HL-60/S4 treated with phorbol 12-myristate 13-acetate at 8.2 ng/mL for 4 days and 3 days (cell line): Measurements from ENCODE around the gene DNAH1.
"Not testable (repeated sequence)": the region's sequence is repeated elsewhere in the genome, so short reads cannot be mapped to it uniquely, and the experiment has no call there.

ENCODE experiments used
- in situ Hi-C: fragments of 300-500 bp; cut with MboI; formaldehyde crosslinking; loops from 2 replicates; pipeline ENCODE4 v1.15.0; 2022; ENCODE audit warnings: low sequenced_read_pairs

DNAH1 gene

GRCh38 chr3:52331091-52331490 lies 15.0 kb downstream of the DNAH1 start:
- in situ Hi-C loops, result no loop called here

- in situ Hi-C loops, result no loop called here
Measured at GRCh38 chr3:52331906-52332305, 15.8 kb downstream of the DNAH1 start.

GRCh38 chr3:52333869-52334557 lies 17.9 kb downstream of the DNAH1 start:
- in situ Hi-C loops, result no loop called here

- in situ Hi-C loops, result not testable (repeated sequence)
Measured at GRCh38 chr3:52338131-52338530, 22.0 kb downstream of the DNAH1 start.

- in situ Hi-C loops, result loop anchor here (10.0 kb wide), 2 partner anchors 45 to 105 kb away; partner anchors contain the start of gene TWF2
Measured at GRCh38 chr3:52339612-52340011, 23.5 kb downstream of the DNAH1 start.

- in situ Hi-C loops, result loop anchor here (10.0 kb wide), 2 partner anchors 46 to 106 kb away; partner anchors contain the start of gene TWF2
Measured at GRCh38 chr3:52341123-52341522, 25.0 kb downstream of the DNAH1 start.

- in situ Hi-C loops, result loop anchor here (10.0 kb wide), 2 partner anchors 49 to 109 kb away; partner anchors contain the start of gene TWF2
Measured at GRCh38 chr3:52343946-52344600, 28.0 kb downstream of the DNAH1 start.

- in situ Hi-C loops, result loop anchor here (10.0 kb wide), 2 partner anchors 51 to 111 kb away; partner anchors contain the start of gene TWF2
Measured at GRCh38 chr3:52345521-52346109, 29.5 kb downstream of the DNAH1 start.

- in situ Hi-C loops, result loop anchor here (10.0 kb wide), 2 partner anchors 52 to 112 kb away; partner anchors contain the start of gene TWF2
Measured at GRCh38 chr3:52346623-52347530, 30.8 kb downstream of the DNAH1 start.

- in situ Hi-C loops, result loop anchor here (10.0 kb wide), 2 partner anchors 53 to 113 kb away; partner anchors contain the start of gene TWF2
Measured at GRCh38 chr3:52347716-52348635, 31.9 kb downstream of the DNAH1 start.

GRCh38 chr3:52349131-52349530 lies 33.0 kb downstream of the DNAH1 start:
- in situ Hi-C loops, result loop anchor here (10.0 kb wide), 2 partner anchors 54 to 114 kb away; partner anchors contain the start of gene TWF2

- in situ Hi-C loops, result loop anchor here (10.0 kb wide), 2 partner anchors 55 to 115 kb away; partner anchors contain the start of gene TWF2
Measured at GRCh38 chr3:52349611-52350395, 33.7 kb downstream of the DNAH1 start.

GRCh38 chr3:52350416-52350815 lies 34.3 kb downstream of the DNAH1 start:
- in situ Hi-C loops, result no loop called here

GRCh38 chr3:52350981-52351761 lies 35.1 kb downstream of the DNAH1 start:
- in situ Hi-C loops, result no loop called here

GRCh38 chr3:52351762-52352368 lies 35.7 kb downstream of the DNAH1 start:
- in situ Hi-C loops, result no loop called here

- in situ Hi-C loops, result no loop called here
Measured at GRCh38 chr3:52352566-52352965, 36.4 kb downstream of the DNAH1 start.

GRCh38 chr3:52353291-52353855 lies 37.3 kb downstream of the DNAH1 start:
- in situ Hi-C loops, result no loop called here
